ENCODE results near the gene RPL31.

- no peak for TF ChIP-seq CTCF (IDR thresholded peaks at IDR 0.05)
- no peak for TF ChIP-seq POLR2A (IDR thresholded peaks at IDR 0.05)
Measured at GRCh38 chr2:100965596-100965995, 36.5 kb upstream of the RPL31 start.
